Tibial nerve (tissue), 4 donors: ENCODE results near the gene CD300LF. TPM values are rescaled to one million over a fixed set of nuclear protein-coding genes. Genes with fewer than 3 reads are reported as not detected.

Experiments
- DNase-seq, 2 donors: peaks; one replicate each; pipeline ENCODE4 v3.0.0-alpha.2; 2019; ENCODE audit warnings: low spot score in 2 of 2
- H3K27ac ChIP-seq, 4 donors: fragments of 200-600 bp; sonication (generic) in 3 of 4; one replicate each; pipeline ENCODE4 v1.5.1; 2017 to 2019; ENCODE audit warnings: mild to moderate bottlenecking in 1 of 4
- H3K27me3 ChIP-seq, 2 donors: fragments of 200-600 bp; sonication (generic) in 1 of 2; one replicate each; pipeline versions ENCODE4 v1.5.1 to v1.6.0; 2017 to 2019
- H3K36me3 ChIP-seq, 3 donors: fragments of 200-600 bp; sonication (generic); one replicate each; pipeline ENCODE4 v1.5.1; 2018 to 2019
- H3K4me1 ChIP-seq, 4 donors: fragments of 200-600 bp; sonication (generic) in 3 of 4; one replicate each; pipeline ENCODE4 v1.5.1; 2017 to 2019
- H3K4me3 ChIP-seq, 4 donors: fragments of 200-600 bp; sonication (generic) in 3 of 4; one replicate each; pipeline ENCODE4 v1.5.1; 2017 to 2019; ENCODE audit warnings: mild to moderate bottlenecking in 1 of 4, moderate library complexity in 1 of 4
- H3K9me3 ChIP-seq, 4 donors: fragments of 200-600 bp; sonication (generic) in 3 of 4; one replicate each; pipeline ENCODE4 v1.5.1; 2017 to 2019
- EP300 ChIP-seq, 2 donors: sonication (generic); formaldehyde crosslinking; IDR thresholded peaks; one replicate each; pipeline ENCODE4 v1.6.1; 2017; ENCODE audit warnings: antibody characterized with exemption in 2 of 2, mild to moderate bottlenecking in 1 of 2
- POLR2A ChIP-seq, 2 donors: fragments of 450-650 bp; IDR thresholded peaks; one replicate each; pipeline ENCODE4 v1.6.1; 2017; ENCODE audit warnings: antibody characterized with exemption in 2 of 2, mild to moderate bottlenecking in 2 of 2, moderate library complexity in 2 of 2
- WGBS, 2 donors: methylation state at CpG; one replicate each; pipeline ENCODE4 v1.1.5; 2018; 5-methylcytosine and 5-hydroxymethylcytosine counted together
- total RNA-seq, 4 donors: library from RNA; depleted of rRNA; stranded (reverse); fragments of >200 nt; gene quantifications; one replicate each; pipeline ENCODE4 v1.1.0, GENCODE V29; 2016
- TF ChIP-seq, protein P1 (sequence below), 5 experiments: fragments of 200-600 bp in 3 of 5; fragments of 450-650 bp in 2 of 5; sonication (generic) in 3 of 5; IDR thresholded peaks; one replicate each; pipeline ENCODE4 v1.5.1; 2016 to 2019; ENCODE audit warnings: antibody characterized with exemption in 5 of 5, mild to moderate bottlenecking in 3 of 5, moderate library complexity in 2 of 5

The CD300LF gene
- total RNA-seq, 4 donors from 2014 or later: 2.1 TPM; not detected in 3

GRCh38 chr17:74712301-74712700 is 422 bp downstream of the CD300LF start:
- Histone ChIP-seq H3K4me1 (no peaks in the 10 kb centered on the region), H3K27me3 (no peaks in the 10 kb centered on the region), H3K36me3 (no peaks in the 10 kb centered on the region), H3K4me3 (no peak overlapping the region), H3K9me3 (no peaks in the 10 kb centered on the region), H3K27ac (no peak overlapping the region)
- DNase-seq: no peak
- no peak for TF ChIP-seq POLR2A (IDR thresholded peaks at IDR 0.05)
- TF ChIP-seq, protein P1, sequence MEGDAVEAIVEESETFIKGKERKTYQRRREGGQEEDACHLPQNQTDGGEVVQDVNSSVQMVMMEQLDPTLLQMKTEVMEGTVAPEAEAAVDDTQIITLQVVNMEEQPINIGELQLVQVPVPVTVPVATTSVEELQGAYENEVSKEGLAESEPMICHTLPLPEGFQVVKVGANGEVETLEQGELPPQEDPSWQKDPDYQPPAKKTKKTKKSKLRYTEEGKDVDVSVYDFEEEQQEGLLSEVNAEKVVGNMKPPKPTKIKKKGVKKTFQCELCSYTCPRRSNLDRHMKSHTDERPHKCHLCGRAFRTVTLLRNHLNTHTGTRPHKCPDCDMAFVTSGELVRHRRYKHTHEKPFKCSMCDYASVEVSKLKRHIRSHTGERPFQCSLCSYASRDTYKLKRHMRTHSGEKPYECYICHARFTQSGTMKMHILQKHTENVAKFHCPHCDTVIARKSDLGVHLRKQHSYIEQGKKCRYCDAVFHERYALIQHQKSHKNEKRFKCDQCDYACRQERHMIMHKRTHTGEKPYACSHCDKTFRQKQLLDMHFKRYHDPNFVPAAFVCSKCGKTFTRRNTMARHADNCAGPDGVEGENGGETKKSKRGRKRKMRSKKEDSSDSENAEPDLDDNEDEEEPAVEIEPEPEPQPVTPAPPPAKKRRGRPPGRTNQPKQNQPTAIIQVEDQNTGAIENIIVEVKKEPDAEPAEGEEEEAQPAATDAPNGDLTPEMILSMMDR (IDR thresholded peaks at IDR 0.05): no peak
- TF ChIP-seq EP300 (IDR thresholded peaks at IDR 0.05): no peak
- WGBS, 2 donors: 63 to 68% methylated on average over 7 of the region's 7 CpGs

GRCh38 chr17:74711058-74711824 is 1.5 kb downstream of the CD300LF start:
- H3K27ac ChIP-seq: no peak overlapping the region
- WGBS, 2 donors: 59 to 60% methylated on average over 12 of the region's 12 CpGs

DNA sequence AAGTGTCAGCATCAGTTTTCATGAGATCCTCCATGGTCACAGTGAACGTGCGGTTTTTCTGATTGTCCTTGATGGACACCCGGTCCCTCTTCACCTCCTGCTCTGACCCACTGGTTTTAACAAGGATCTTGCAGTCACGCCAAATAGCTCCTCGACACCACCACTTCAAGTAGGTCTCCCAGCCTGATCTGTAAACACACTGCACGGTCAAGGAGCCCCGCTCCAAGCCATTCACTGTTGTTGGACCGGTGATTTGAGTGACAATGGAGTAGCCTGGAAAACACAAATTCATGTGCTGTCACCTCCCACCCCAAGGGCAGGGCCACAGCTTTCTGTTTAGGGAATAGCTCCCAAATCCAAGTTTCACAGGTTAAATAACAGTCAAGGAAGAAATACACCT is 8.2 kb downstream of the CD300LF start:
- no peaks in the 10 kb centered on the region for H3K4me1 ChIP-seq
- H3K27me3 ChIP-seq: no peaks in the 10 kb centered on the region
- H3K9me3 ChIP-seq: no peaks in the 10 kb centered on the region
- TF ChIP-seq, protein P1 (IDR thresholded peaks at IDR 0.05): no peak
- TF ChIP-seq EP300 (IDR thresholded peaks at IDR 0.05) (no peak), POLR2A (IDR thresholded peaks at IDR 0.05) (no peak)
- H3K4me3 ChIP-seq: no peak overlapping the region
- H3K27ac ChIP-seq: no peak overlapping the region
- DNase-seq: no peak
- H3K36me3 ChIP-seq: no peaks in the 10 kb centered on the region
- WGBS, 2 donors: 89 to 95% methylated on average over 8 of the region's 8 CpGs

More at GRCh38 chr17:74711058-74711824, 1.5 kb downstream of the CD300LF start:
- H3K27me3 ChIP-seq: no peaks in the 10 kb centered on the region
- no peaks in the 10 kb centered on the region for H3K36me3 ChIP-seq
- TF ChIP-seq, protein P1 (IDR thresholded peaks at IDR 0.05): no peak
- TF ChIP-seq POLR2A (IDR thresholded peaks at IDR 0.05) (no peak), EP300 (IDR thresholded peaks at IDR 0.05) (no peak)
- no peaks in the 10 kb centered on the region for H3K9me3 ChIP-seq
- DNase-seq: no peak
- H3K4me3 ChIP-seq: no peak overlapping the region
- H3K4me1 ChIP-seq: no peaks in the 10 kb centered on the region

DNA sequence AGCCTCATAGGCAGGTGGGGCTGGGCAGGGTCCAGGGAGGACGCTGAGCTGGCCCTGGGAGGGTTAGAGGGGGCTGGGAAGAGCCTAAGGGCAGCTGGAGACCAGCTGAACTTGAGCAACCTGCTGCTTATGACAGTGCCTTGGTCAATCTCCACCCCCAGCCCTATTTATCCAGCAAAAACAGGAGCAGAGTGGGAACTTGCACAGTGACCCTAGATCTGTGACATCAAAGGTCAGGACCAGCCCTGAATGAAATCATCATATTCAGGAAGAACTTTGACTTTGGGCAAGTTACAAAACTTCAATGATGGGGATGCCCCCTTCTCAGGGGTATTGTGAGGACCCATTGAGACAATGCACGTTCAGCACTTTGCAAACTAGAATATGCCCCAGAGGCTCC is 9.4 kb downstream of the CD300LF start:
- Histone ChIP-seq H3K4me3 (no peak overlapping the region), H3K36me3 (no peaks in the 10 kb centered on the region), H3K27me3 (no peaks in the 10 kb centered on the region), H3K9me3 (no peaks in the 10 kb centered on the region), H3K4me1 (no peaks in the 10 kb centered on the region), H3K27ac (no peak overlapping the region)
- TF ChIP-seq POLR2A (IDR thresholded peaks at IDR 0.05) (no peak), EP300 (IDR thresholded peaks at IDR 0.05) (no peak)
- TF ChIP-seq, protein P1 (IDR thresholded peaks at IDR 0.05): no peak
- 55 to 61% methylated on average over 2 of the region's 2 CpGs for WGBS, 2 donors
- DNase-seq: no peak

GRCh38 chr17:74702116-74702871 is 10.4 kb downstream of the CD300LF start:
- WGBS, 2 donors: 58 to 67% methylated on average over 9 of the region's 9 CpGs
- Histone ChIP-seq H3K4me3 (no peak overlapping the region), H3K27ac (no peak overlapping the region), H3K9me3 (no peaks in the 10 kb centered on the region), H3K36me3 (no peaks in the 10 kb centered on the region), H3K4me1 (no peaks in the 10 kb centered on the region), H3K27me3 (no peaks in the 10 kb centered on the region)
- no peak for DNase-seq
- no peak for TF ChIP-seq EP300 (IDR thresholded peaks at IDR 0.05)
